OCI-M2 (cell line): Measurements from ENCODE around the gene ITGA11.

Experiments
- DNase-seq: peaks from one replicate; lab custom pipeline; 2025; ENCODE audit not compliant: unreplicated experiment; lab: John Stamatoyannopoulos, UW

The ITGA11 gene

GRCh38 chr15:68300115-68300940 lies 131.6 kb downstream of the ITGA11 start:
- DNase-seq = no peak

GRCh38 chr15:68299436-68299835 lies 132.5 kb downstream of the ITGA11 start:
- no peak for DNase-seq

- DNase-seq = no peak
Measured at GRCh38 chr15:68298882-68299381, 133.0 kb downstream of the ITGA11 start.

GRCh38 chr15:68298336-68298735 lies 133.6 kb downstream of the ITGA11 start:
- DNase-seq = no peak

- DNase-seq = no peak
Measured at GRCh38 chr15:68295014-68295805, 136.8 kb downstream of the ITGA11 start.

- no peak for DNase-seq
Measured at GRCh38 chr15:68292967-68293366, 139.0 kb downstream of the ITGA11 start.

GRCh38 chr15:68292157-68292781 lies 139.7 kb downstream of the ITGA11 start:
- no peak for DNase-seq

GRCh38 chr15:68290715-68291114 lies 141.2 kb downstream of the ITGA11 start:
- DNase-seq = no peak

GRCh38 chr15:68289621-68290352 lies 142.2 kb downstream of the ITGA11 start:
- DNase-seq = no peak

GRCh38 chr15:68289057-68289456 lies 142.9 kb downstream of the ITGA11 start:
- DNase-seq = no peak

GRCh38 chr15:68286256-68286655 lies 145.7 kb downstream of the ITGA11 start:
- DNase-seq = no peak

GRCh38 chr15:68285259-68285980 lies 146.5 kb downstream of the ITGA11 start:
- no peak for DNase-seq

GRCh38 chr15:68284616-68285258 lies 147.2 kb downstream of the ITGA11 start:
- DNase-seq = no peak

GRCh38 chr15:68283401-68283800 lies 148.6 kb downstream of the ITGA11 start:
- no peak for DNase-seq

GRCh38 chr15:68281008-68281407 lies 151.0 kb downstream of the ITGA11 start:
- DNase-seq = no peak

- DNase-seq = no peak
Measured at GRCh38 chr15:68279779-68280753, 151.9 kb downstream of the ITGA11 start.

- no peak for DNase-seq
Measured at GRCh38 chr15:68278595-68279405, 153.2 kb downstream of the ITGA11 start.

- no peak for DNase-seq
Measured at GRCh38 chr15:68278345-68278594, 153.7 kb downstream of the ITGA11 start.
